ENCODE measurements around the gene SPTBN1.
"Not testable (repeated sequence)": the region's sequence is repeated elsewhere in the genome, so short reads cannot be mapped to it uniquely, and the experiment has no call there.

SPTBN1 gene

DNA sequence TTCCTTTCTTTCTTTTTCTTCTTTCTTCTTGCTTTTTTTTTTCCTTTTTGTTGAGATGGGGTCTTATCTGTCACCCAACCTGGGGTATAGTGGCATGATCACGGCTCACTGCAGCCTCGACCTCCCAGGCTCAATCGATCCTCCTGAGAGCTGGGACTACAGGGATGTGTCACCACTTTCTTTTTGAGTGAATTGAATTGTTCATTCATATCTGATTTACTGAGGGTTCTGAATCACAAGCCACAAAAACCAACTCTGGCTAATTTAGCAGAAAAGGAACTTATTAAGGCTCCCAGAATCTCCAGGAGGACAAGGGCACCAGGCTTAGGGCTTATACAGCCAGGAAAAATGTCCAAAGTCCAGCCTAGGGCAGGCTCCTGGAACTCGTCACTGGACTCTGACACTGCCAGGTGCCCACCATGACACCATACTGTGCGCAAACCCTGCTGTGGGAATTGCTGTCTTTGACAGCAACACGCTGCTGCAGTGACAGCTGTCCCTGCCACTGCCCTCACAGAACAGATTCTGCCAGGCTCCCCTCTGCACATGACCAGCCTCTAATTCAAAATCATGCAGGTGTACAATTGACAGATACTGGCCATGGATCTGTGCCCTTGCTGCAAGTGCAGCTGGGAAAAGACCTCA, 224.4 kb downstream of the SPTBN1 start:
- DNase-seq: no peak

DNA sequence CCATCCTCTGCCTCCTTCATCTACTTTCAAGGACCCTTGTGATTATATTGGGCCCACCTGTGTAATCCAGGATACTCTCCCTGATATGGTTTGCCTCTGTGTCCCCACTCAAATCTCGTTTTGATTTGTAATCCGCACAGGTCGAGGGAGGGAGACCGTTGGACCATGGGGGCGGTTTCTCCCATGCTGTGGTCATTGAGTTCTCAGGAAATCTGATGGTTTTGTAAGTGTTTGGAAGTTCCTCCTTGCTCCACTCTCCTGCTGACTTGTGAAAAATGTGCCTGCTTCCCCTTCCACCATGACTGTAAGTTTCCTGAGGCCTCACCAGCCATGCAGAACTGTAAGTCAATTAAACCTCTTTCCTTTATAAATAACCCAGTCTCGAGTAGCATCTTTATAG, 225.3 kb downstream of the SPTBN1 start:
- DNase-seq: no peak

DNA sequence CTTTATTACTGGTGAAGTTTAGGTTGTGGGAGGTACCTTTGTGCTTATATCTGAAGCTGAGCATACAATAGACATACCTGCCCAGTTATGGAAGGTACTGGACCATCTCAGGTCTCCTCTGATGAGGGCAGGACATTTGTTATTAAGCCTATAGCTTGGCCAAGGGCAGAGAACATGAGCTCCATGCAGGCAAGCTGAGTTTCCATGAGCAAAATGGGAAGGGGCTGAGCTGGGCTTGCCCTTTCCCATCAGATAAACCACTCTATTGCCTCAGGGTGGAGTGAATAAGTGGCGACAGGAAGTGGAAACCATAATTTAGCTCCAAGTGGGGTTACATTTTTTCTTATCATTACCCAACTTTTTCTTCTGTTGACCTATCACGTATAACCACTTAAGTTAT, 227.5 kb downstream of the SPTBN1 start:
- DNase-seq: no peak

DNA sequence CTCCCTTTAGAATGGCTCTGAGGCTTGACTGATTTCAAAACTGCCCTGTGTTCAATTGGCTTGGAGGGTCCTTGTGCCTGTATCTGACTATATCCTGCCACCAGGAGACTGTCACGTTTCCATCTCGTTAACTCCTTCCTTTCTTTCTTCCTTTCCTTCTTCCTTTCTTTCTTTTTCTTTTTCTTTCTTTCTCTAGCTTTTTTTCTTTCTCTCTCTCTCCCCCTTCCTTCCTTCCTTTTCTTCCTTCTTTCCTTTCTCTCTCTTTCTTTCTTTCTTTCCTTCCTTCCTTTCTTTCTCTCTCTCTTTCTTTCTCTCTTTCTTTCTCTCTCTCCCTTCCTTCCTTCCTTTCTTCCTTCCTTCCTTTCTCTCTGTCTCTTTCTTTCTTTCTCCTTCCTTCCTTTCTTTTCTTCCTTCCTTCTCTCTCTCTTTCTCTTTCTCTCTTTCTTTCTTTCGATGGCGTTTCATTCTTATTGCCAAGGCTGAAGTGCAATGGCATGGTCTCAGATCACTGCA, 229.2 kb downstream of the SPTBN1 start:
- DNase-seq: no peak

DNA sequence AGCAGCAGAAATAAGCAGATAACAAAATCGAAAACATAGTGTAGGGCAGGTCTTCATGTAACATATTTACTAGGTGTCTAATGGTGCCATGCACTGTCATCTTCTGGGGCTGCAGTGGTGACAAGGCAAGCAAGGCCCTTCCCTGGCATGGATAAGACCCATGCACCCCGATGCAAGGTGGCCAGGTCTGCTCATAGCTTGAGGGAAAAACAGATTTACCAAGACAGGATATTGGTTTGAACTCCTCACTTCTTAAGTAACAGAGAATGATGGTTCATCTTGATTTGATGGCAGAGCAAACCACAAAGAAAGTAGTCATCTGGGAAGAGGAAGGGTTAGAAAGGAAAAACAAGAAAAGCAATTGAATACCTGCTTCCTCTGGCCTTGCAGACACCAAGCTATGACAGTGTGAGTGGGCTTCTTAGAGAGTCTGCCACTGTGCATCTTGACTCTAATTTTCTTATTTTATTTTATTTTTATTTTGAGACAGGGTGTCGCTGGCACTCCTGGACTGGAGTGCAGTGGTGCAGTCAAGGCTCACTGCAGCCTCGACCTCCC, 231.5 kb downstream of the SPTBN1 start:
- no peak for DNase-seq

DNA sequence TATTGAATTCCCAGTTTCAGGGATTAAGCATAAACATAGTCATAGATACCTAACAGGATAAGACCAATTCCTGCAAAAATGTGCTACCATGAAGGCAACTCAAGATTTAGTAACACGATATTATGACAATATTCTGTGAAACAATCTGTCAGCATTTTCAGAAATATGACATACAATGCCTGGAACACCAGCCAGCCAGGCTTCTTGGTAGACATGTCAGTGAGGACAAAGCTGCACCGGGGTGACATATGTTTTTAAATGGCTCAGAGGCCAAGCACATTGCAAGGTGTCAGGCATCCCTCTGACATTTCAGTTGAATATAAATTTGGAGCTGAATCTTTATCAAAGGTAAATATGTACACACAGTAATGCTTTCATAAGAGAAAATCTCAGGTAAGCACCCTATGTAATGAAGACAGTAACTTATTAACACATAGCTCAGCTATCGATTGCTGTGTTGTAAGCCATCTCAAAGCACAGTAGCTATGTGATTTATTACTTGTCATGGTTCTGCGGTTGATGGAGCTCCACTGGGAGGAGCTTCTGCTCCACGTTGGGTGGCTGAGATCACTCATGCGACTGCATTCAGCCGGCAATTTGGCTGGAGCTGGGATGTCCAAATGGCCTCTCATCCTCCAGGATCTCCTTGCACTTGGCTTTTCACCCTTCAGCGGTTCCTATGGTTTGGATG, 235.5 kb downstream of the SPTBN1 start:
- no peak for DNase-seq

DNA sequence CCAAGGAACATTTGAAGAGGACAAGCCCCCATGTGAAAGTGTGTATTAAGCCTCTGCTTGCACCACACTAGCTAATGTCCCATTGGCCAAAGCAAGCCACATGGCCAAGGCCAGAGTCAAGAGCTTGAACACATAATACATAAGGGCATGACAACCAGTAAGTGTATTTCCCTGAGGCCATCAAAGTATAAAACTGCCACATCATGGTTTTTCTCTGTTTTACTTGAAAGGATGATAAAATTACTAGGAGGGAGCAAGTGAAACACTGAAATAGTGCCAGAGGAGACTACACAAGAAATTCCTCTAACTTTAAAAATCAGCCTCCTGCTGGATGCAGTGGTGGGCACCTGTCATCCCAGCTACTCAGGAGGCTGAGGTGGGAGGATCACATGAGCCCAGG, 236.4 kb downstream of the SPTBN1 start:
- DNase-seq: no peak

DNA sequence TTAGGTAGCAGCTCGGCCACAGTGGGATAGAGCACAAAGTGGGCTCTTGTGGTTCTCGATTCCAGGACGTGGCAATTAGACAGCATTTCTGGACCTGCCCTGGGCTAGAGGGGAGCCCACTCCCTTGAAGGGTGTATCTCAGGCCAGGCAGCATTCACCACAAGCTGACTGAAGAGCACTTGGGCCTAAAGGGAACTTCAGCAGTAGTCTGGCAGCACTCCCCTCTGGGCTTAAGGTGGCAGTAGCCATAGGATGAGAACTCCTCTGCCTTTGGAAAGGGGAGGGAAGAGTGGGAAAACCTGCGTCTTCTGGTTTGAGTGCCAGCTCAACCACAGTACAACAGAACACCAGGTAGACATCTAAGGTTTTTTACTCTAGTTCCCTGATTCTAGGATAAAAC, 239.3 kb downstream of the SPTBN1 start:
- no peak for DNase-seq

DNA sequence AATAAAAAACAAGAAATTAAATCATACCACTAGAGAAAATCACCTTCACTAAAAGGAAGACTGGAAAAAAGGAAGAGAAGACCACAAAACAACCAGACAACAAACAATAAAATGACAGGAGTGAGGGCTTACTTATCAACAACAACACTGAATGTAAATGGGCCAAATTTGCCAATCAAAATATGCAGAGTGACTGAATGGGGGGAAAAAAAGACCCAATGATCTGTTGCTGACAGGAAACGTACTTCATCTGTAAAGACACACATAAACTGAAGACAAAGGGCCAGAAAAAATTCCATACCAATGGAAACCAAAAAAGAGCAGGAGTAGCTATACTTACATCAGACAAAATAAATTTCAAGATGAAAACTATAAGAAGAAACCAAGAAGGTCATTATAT, 241.8 kb downstream of the SPTBN1 start:
- DNase-seq: no peak

DNA sequence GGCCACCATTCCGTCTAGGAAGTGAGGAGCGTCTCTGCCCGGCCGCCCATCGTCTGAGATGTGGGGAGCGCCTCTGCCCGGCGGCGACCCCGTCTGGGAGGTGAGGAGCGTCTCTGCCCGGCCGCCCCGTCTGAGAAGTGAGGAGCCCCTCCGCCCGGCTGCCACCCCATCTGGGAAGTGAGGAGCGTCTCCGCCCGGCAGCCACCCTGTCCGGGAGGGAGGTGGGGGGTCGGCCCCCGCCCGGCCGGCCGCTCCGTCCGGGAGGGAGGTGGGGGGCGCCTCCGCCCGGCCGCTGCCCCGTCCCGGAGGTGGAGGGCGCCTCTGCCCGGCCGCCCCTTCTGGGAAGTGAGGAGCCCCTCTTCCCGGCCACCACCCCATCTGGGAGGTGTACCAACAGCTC, 242.8 kb downstream of the SPTBN1 start:
- not testable (repeated sequence) for DNase-seq

DNA sequence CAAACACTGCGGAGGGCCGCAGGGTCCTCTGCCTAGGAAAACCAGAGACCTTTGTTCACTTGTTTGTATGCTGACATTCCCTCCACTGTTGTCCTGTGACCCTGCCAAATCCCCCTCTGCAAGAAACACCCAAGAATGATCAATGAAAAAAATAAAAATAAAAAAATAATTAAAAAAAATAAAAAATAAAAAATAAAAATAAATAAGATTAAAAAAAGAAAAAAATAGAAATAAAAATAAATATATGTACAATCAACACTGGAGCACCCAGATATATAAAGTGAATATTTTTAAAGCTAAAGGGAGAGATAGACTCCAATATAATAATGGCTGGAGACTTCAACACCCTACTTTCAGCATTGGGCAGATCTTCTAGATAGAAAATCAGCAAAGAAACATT, 243.5 kb downstream of the SPTBN1 start:
- DNase-seq: no peak

DNA sequence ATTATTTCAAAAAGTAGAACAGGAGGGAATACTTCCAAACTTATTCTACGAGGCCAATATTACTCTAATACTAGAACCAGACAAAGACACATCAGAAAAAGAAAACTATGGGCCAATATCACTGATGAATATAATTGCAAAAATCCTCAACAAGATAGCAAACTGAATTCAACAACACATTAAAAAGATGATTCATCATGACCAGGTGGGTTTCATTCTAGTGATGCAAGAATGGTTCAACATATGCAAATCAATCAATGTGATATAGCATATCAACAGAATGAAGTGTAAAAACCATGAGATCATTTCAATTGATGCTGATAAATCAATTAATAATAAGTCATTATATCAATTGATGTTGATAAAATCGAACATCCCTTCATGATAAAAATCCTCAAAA, 244.9 kb downstream of the SPTBN1 start:
- DNase-seq: no peak

DNA sequence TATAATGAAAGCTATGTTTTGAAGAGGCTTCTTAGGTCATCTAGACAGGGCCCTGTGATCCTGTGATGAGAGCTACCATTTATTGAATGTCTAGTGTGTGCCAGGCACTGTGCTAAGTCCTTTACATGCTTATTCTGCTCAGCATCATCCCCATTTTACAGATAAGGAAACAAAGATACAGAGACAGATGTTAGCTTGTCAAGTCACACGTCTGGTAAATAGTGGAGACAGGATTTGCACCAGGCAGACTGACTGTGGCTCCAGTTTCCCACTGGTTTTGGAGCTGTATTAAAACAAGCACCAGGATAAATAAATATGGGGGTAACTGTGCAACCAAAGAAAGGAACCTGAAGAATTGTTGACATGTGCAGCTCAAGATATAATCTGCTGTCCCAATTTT, 248.1 kb downstream of the SPTBN1 start:
- no peak for DNase-seq

DNA sequence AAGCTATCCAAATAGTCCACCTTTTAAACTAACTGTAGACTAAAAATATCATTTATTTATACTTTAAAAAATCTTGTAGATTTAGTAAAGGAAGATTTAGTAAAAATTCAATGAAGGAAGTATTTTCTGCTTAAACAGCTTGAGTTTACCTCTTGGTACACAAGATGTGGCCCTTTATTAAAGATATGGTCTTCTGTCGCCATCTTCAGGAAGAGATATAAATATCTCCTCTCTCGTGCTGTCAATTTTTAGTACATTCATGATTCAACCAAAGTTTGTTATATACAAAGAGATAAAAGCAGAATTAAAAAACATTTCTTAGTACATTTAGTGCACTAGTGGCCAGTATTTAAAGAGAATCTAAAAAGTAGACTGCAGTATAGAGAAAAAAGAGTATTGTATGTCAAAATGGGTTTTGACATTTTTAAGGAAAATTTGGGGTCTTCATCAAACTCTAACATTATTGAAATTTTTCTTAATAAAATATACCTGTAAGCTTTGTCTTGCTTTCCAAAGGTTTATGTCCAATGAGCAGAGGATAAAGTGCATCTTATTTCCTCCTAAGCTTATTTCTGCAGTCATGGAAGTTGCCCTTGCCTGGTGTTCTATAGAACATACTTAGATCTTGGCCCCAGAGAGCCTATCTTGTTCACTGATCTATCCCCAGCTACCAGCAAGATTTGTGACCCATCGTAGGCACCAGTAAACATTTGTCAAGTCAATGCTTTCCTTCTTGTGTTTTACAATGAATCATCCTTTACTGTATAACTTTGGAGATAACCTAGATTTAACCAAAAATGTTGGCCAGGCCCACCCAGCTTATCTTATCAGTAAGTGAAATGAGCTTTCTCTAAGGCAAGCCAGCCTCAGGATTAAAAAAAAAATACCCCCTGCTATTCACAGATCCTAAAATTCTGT, 248.8 kb downstream of the SPTBN1 start:
- peak; percentile 40 for DNase-seq

DNA sequence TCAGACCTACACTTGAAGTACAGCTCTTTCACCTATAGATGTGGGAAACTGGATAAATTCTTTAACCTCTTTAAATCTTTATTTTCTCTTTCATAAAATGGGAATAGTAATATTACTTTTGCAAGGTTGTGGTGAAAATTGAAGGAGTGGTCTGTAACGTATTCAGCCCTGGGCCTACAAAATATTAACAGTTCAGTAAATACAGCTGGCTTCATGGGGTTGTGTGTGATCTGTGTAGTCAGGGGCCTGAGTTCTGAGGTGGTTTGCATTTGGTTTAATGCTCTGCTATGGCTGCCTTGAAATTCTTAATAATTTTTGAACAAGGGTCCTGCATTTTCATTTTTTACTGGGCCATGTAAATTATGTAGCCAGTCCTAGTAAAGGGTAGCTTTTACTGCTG, 250.5 kb downstream of the SPTBN1 start:
- no peak for DNase-seq

DNA sequence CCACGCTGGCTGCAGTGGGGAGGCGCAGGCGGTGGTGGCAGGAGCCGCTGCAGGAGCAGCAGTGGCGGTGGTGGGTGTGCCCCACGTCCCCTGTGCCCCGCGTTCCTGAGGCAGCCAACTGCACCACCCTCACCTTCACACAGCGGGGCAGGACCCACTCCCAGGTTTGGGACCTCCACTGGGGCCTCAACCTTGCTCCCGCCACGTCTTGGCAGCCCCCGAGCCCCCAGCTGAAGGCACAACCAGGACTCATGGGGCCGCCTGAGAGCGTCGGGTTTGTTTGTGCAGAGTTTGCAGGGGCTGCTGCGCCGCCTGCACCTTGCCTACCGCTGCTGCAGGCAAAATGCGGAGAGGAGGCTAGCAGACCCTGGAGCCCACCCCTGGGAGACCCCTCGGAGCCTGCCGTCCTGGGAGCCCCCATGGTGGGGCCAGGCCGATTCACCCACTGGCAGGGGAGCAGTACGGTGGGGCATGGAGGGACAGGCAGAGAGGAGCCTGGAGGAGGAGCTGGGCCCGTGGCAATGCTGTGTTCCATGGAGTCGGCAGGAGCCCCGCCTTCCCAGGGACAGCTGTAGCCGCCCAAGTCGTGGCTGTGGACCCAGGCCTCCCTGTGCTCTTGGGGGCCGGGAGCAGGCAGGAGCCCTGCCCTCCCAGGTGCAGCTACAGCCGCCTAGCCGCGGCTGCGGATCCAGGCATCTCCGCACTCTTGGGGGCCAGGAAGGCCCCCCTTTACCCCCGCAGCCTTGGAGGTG, 252.6 kb downstream of the SPTBN1 start:
- no peak for DNase-seq

DNA sequence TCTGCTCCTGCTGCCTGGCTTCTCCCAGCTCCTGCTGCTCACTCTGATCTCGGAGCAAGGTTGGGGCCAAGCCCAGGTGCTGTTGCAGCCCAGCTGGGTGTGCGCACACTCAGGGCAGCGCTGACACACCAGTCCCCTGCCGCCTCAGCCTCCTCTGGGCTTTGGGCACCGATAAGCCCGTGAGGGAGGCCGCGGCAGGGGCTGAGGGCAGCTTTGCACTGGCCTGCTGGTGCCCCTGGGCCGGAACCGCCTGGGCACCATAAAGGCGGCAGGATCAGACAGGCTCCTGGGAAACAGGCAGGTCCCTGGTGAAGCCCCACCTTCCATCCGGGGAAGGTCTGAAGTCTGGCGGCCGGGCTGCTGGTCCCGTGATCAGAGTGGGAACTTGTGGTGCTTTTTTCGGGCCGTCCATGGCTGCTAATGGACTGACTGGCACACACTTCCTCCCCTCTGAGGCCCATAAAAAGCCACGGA, 253.2 kb downstream of the SPTBN1 start:
- DNase-seq: no peak

DNA sequence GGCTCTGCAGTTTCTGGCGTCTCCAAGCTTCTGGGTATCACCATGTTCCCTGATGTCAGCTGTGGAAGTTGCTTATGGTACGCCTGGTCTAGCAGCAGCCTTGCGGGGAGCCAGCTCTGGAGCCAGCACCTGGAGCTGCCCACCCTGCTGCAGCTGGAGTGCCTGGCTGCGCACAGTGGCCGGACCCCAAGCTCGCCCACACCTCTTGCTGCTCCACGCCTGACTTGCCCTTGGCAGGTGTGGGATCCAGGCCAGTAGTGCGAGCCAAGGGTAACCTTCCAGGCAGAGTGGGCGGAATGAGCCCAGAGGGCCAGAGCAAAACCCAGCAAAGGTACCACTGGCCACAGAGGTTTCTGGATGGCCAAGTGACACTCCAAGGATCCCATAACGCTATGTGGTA, 254.1 kb downstream of the SPTBN1 start:
- no peak for DNase-seq

DNA sequence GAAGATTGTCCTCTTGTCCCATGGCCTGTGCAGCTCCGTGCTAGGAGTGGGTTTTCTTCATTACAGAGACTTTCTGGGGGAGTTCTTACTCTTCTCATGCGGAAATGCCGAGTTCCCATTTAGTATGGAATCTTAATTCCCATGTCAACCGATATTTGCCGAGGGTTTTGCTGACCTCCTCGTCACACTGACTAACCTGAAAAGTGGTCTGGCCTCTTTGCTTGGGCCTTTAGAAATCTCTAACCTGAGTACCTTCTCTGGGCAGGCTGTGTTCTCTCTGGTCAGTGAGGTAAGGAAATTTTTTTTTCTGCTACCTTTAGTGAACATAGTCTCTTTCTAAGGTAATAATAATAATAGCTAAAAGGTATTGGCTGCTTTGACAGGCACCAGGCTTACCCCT, 256.4 kb downstream of the SPTBN1 start:
- no peak for DNase-seq

DNA sequence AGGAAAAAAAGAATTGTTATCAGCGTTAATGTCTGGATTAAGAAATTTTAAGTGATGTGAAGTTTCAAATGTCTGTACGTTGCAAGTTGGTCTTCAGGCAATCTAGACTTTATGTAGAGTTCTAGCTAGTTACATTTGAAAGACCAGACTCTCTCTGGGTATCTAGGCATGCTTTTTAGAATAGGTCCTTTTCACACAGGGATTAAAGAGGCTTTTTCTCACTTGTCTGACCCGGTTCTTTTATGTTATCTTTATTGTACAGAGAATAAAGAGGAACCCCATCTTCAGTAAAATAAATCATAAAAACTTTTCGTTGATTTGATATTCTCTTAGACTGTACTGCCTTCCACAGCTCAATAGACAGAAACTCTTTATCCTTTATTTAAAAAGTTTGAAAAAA, 258.9 kb downstream of the SPTBN1 start:
- DNase-seq: no peak

DNA sequence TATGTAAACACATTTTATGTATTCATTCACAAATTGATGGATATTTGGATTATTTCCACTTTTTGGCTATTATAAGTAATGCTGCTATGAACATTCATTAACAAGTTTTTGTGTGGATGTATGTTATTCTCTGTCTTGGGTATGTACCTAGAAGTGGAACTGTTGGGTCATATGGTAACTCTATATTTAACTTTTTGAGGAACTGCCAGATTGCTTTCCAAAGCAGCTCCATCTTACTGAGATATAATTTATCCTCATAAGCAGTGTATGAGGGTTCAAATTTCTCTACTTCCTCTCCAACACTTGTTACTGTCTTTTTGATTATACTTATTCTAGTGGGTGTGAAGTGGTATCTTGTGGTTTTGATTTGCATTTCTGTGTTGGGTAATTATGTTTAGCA, 260.2 kb downstream of the SPTBN1 start:
- no peak for DNase-seq

DNA sequence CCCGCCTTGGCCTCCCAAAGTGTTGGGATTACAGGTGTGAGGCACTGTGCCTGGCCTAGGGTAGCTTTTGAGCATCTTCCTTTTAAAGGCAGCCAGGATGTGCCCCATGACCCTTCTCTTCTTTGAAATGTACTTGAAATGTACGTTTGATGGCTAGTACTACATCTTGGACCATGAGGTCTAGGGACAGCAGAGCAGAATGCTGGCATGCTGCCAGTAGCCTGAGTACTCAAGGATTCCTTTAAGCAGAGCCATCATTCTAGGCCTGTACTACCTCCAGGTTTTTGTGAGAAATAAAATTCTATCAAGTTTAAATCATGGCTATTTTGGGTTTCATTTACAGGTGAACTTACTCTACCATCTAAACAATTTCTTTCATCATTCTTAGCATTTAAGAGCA, 264.4 kb downstream of the SPTBN1 start:
- no peak for DNase-seq

All from central memory CD4-positive, alpha-beta T cell (primary cell).